Measurements from ENCODE around the gene ZNF669. TPM values are rescaled to one million over a fixed set of nuclear protein-coding genes. Genes with fewer than 3 reads are reported as not detected.

The ZNF669 gene
- total RNA-seq, 1 experiment from 2014 or later: 5.3 TPM

DNA sequence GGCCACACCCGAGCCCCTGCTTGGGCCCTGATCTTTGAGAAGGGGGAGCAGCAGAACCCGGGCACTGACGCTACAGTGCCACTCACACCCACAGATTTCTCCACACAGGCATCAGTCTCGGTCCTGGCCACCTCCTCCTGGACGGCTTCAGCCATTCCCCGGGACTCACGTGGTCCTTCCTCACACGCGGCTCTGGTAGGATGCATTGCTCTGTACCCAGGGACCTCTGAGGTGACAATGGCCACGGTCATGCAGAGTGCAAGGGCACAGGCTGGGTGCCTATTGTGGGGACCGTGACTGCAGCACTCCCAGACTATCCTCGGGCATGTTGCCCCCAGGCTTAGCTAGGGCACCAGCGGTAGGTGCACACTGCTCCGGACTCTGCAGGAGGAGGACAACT is 13.7 kb downstream of the ZNF669 start:
- no peak overlapping the region for H3K4me2 ChIP-seq
- no peaks in the 10 kb centered on the region for H3K79me2 ChIP-seq (ENCODE audit: low read depth)
- no peak for TF ChIP-seq EZH2 (IDR thresholded peaks at IDR 0.05; ENCODE audit: low read depth)
- TF ChIP-seq, protein P1, sequence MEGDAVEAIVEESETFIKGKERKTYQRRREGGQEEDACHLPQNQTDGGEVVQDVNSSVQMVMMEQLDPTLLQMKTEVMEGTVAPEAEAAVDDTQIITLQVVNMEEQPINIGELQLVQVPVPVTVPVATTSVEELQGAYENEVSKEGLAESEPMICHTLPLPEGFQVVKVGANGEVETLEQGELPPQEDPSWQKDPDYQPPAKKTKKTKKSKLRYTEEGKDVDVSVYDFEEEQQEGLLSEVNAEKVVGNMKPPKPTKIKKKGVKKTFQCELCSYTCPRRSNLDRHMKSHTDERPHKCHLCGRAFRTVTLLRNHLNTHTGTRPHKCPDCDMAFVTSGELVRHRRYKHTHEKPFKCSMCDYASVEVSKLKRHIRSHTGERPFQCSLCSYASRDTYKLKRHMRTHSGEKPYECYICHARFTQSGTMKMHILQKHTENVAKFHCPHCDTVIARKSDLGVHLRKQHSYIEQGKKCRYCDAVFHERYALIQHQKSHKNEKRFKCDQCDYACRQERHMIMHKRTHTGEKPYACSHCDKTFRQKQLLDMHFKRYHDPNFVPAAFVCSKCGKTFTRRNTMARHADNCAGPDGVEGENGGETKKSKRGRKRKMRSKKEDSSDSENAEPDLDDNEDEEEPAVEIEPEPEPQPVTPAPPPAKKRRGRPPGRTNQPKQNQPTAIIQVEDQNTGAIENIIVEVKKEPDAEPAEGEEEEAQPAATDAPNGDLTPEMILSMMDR (conservative IDR thresholded peaks at IDR 0.05): no peak
- no peak overlapping the region for H3K27ac ChIP-seq
- H2AFZ ChIP-seq: no peak overlapping the region
- H4K20me1 ChIP-seq (ENCODE audit: insufficient read depth): no peaks in the 10 kb centered on the region
- H3F3A ChIP-seq (ENCODE audit: insufficient read depth, low read depth): no peaks in the 10 kb centered on the region
- CTCF ChIA-PET: no interaction called here
- no peaks in the 10 kb centered on the region for H3K9me2 ChIP-seq (ENCODE audit: insufficient read depth)
- intact Hi-C loops (cut with micrococcal nuclease; ENCODE audit: unreplicated experiment): no loop called here
- POLR2A ChIA-PET (ENCODE audit: unreplicated experiment): no interaction called here
- H3K4me1 ChIP-seq (replicated peaks; ENCODE audit: insufficient read depth): no peaks in the 10 kb centered on the region
- no peak overlapping the region for H3K4me3 ChIP-seq
- H3K36me3 ChIP-seq (ENCODE audit: low read depth): no peaks in the 10 kb centered on the region
- no peaks in the 10 kb centered on the region for H3K27me3 ChIP-seq (ENCODE audit: insufficient read depth, low read depth)
- no peak for DNase-seq
- no TSS peak for BruUV-seq (replicated peaks)
- H3K9me3 ChIP-seq (ENCODE audit: insufficient read depth, low read depth): no peaks in the 10 kb centered on the region

DNA sequence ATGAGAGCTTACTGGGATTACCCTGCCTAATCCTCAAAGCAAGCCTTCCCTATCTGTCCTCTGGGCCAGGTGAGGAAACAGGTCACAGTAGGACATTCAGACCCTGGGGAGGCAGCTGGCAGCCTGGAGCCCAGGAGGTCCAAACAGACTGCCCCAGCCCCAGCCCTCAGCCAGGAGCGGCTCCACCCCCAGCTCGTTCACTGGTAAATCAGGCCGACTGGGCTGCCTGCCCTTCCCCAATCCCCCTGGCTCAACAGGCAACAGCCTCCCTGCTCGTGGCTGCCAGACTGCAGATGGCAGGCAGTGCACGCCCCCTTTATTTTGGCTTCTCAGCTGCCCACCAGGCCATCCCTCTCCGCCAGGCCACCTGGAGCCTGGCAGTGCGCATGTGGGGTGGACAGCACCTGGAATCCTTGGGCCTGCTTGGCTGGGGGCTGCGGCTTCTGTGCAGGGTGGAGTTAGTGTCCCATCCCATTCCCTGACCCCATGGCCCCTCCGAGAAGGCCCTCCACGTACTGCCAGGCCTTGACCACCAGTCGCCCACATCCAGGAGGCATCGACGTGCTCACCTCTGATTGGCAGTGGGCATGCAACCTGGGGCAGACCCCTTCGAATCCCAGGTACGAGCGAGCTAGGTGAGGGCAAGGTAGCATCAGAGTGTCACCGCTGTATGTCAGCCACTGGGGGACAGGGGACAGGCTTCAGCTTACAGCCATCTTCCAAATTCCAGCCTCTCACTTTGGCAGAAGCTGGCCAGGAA is 14.4 kb downstream of the ZNF669 start:
- Histone ChIP-seq H3K9me3 (ENCODE audit: insufficient read depth, low read depth) (no peaks in the 10 kb centered on the region), H4K20me1 (ENCODE audit: insufficient read depth) (no peaks in the 10 kb centered on the region), H3K36me3 (ENCODE audit: low read depth) (no peaks in the 10 kb centered on the region), H3K27me3 (ENCODE audit: insufficient read depth, low read depth) (no peaks in the 10 kb centered on the region), H3K4me3 (no peak overlapping the region), H2AFZ (no peak overlapping the region), H3K4me2 (no peak overlapping the region), H3K4me1 (replicated peaks; ENCODE audit: insufficient read depth) (no peaks in the 10 kb centered on the region), H3K27ac (no peak overlapping the region), H3K79me2 (ENCODE audit: low read depth) (no peaks in the 10 kb centered on the region), H3K9me2 (ENCODE audit: insufficient read depth) (no peaks in the 10 kb centered on the region), H3F3A (ENCODE audit: insufficient read depth, low read depth) (no peaks in the 10 kb centered on the region)
- CTCF ChIA-PET: no interaction called here
- no peak for TF ChIP-seq EZH2 (IDR thresholded peaks at IDR 0.05; ENCODE audit: low read depth)
- TF ChIP-seq, protein P1 (conservative IDR thresholded peaks at IDR 0.05): no peak
- intact Hi-C loops (cut with micrococcal nuclease; ENCODE audit: unreplicated experiment): no loop called here
- DNase-seq: no peak
- POLR2A ChIA-PET (ENCODE audit: unreplicated experiment): no interaction called here
- no TSS peak for BruUV-seq (replicated peaks)

DNA sequence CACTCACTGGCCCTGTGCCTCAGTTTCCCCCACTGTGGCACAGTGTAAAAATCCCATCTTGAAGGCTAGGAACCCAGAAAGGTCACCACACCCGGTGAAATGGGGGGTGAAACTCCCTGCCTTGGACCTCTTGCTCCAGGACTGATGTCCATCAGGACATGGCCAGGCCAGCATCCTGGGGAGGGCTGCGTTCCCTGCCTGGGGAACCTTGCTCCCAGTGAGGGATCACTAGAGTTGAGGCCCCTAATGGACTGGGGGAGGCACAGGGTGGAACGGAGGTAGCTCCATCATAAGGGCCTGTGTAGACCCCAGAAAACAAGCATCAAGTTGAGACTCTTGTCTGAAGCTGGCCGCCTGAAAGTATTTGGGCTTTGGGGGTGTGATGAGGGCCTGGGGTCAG is 15.2 kb downstream of the ZNF669 start:
- no peaks in the 10 kb centered on the region for H3K9me2 ChIP-seq (ENCODE audit: insufficient read depth)
- no peak for DNase-seq
- no peaks in the 10 kb centered on the region for H3F3A ChIP-seq (ENCODE audit: insufficient read depth, low read depth)
- no peaks in the 10 kb centered on the region for H3K27me3 ChIP-seq (ENCODE audit: insufficient read depth, low read depth)
- no peaks in the 10 kb centered on the region for H3K9me3 ChIP-seq (ENCODE audit: insufficient read depth, low read depth)
- intact Hi-C loops (cut with micrococcal nuclease; ENCODE audit: unreplicated experiment): no loop called here
- no TSS peak for BruUV-seq (replicated peaks)
- no peaks in the 10 kb centered on the region for H4K20me1 ChIP-seq (ENCODE audit: insufficient read depth)
- H3K4me3 ChIP-seq: no peak overlapping the region
- H3K4me1 ChIP-seq (replicated peaks; ENCODE audit: insufficient read depth): no peaks in the 10 kb centered on the region
- H3K79me2 ChIP-seq (ENCODE audit: low read depth): no peaks in the 10 kb centered on the region
- ChIA-PET POLR2A (ENCODE audit: unreplicated experiment) (no interaction called here), CTCF (no interaction called here)
- H3K36me3 ChIP-seq (ENCODE audit: low read depth): no peaks in the 10 kb centered on the region
- no peak overlapping the region for H3K27ac ChIP-seq
- H2AFZ ChIP-seq: no peak overlapping the region
- TF ChIP-seq, protein P1 (conservative IDR thresholded peaks at IDR 0.05): no peak
- no peak for TF ChIP-seq EZH2 (IDR thresholded peaks at IDR 0.05; ENCODE audit: low read depth)
- H3K4me2 ChIP-seq: no peak overlapping the region
